Femur (tissue), 1 donor: ENCODE results near the gene CENPP.

ENCODE experiments used
- DNase-seq: peaks from one replicate; pipeline ENCODE4 v3.0.0-alpha.2; 2017

Gene CENPP

DNA sequence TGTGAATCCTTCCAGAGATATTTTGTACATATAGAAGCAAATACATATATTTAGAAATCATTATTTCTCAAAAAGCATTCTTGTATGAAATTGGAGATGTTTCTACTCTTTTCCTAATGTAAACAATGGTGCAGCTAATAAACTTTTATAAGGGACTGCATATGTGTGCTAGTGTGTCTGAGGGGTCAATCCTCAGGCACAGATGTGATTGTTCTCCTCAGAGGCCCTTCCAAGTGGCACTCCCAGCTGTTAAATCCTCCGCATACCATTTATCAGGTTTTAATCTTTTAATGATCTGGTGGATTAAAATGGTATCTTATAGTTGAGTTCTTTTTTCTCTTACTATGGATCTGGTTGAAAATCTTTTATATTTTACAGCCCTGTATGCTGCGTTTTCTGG is 104.1 kb downstream of the CENPP start:
- no peak for DNase-seq

DNA sequence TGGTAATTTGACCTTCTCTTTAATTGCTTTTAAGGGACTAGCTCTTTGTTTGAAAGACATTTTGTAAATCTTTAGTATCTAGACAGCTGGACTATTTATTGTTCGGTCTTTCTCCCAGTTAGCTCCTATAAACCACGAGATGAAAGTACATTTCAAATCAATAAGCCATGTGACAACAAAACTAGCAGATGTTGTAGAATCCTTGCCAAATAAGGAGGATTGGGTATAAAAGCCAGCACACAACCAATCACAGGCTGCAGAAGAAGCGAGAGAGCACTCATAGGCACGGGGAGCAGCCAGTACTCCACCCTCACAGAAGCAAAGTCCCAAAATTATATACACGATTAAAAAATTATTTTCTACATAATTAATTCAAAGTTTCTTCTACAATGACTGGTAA is 106.6 kb downstream of the CENPP start:
- DNase-seq: no peak

DNA sequence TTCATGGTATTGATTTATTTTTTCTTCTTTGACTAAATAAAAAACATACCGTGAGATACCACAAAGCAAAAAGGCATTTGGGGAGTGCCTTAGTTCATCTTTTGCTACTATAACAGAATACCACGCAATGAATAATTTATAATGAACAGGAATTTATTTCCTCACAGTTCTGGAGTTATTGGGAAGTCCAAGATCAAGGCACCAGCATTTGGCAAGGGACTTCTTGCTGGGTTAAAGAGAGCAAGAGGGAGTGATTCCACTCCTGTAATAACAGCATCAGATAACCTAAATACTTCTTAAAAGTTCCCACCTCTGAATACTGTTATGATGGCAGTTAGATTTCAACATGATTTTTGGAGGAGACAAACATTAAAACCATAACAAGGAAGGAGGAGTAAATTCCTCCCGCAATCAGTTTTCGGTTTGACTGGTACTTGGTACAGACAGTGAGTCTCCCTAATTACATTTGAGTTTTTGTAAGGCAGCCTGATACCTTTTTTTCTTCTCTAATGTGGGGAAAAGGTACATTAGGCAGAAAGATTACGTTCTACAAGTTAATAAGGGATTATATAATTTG is 107.3 kb downstream of the CENPP start:
- no peak for DNase-seq

DNA sequence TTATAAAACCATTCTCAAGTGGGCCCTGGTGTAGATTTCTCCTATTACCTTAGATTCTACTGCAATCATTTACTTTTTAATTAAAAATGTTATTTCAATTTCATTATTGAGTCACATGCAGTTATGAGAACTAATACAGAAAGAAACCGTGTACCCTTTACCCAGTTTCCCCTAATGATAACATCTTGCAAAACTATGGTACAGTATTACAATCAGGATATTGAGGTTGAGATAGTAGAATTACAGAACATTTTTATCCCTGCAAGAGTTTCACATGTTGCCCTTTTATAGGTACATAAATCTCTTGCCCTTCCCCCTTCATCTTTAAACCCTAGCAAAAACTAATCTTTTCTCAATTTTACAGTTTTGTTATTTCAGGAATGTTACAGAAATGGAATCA is 109.5 kb downstream of the CENPP start:
- no peak for DNase-seq

DNA sequence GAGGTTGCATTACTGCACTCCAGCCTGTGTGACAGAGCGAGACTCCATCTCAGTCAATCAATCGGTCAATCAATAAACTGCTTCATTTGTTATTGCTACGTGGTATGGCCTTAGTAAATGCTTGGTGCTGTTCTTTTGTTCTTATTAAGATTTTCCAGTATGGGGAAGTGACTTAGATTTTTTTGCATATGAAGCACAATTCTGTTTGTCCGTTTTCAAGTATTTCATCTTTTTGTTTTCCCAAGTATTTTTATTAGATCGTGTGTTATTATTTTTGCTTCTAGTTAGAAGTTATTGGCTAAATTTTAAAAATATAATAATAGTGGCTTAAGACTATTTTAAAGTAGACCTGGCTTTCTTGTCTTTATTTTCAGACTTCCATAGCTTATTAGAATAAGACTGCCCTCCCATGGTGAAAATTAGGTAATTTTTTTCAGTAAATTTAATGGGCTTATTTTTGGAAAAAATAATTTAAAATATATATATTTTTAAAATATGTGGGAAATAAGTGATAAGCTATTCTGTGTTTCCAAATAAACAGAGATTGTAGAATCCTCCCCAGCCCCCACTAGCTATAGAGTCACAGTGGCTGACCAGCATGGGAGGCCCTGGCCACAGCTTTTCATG is 113.3 kb downstream of the CENPP start:
- no peak for DNase-seq

DNA sequence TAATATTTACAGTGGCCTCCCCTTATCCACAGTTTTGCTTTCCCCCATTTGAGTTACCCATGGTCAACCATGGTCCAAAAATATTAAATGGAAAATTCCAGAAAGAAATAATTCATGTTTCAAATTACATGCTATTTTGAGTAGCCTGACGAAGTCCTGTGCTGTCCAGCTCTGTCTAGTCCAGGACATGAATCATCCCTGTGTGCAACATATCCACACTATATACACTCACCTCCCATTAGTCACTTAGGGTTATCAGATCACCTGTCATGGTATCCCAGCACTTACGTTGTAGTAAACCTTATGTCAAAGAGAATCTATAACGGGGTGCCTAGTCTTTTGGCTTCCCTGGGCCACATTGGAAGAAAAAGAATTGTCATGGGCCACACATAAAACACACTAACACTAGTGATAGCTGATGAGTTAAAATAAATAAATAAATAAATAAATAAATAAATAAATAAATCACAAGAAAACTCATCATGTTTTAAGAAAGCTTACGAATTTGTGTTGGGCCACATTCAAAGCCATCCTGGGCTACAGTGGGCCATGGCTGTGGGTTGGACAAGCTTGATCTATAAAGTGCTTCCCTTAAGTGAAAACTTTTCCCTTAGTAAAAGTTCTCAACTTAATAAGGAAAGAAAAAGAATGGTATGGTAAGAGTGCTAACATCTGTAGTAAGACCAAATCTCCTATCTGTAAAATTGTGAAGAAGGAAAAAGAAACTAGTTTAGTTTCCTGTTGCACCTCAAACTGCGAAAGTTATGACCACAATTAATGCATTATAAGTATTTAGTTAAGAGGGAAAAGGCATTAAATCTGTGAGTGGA is 114.4 kb downstream of the CENPP start:
- no peak for DNase-seq

DNA sequence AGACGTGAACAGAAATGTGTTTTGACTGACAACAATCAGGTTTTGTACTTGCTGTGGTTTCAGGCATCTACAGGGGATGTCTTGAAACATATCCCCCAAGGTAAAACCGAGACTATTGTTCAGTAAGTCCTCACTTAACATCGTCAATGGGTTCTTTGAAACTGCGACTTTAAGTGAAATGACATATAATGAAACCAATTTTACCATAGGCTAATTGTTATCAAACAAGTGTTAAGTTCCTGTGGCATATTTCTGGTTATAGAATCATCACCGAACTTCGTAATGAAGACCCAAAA is 114.9 kb downstream of the CENPP start:
- DNase-seq: no peak

DNA sequence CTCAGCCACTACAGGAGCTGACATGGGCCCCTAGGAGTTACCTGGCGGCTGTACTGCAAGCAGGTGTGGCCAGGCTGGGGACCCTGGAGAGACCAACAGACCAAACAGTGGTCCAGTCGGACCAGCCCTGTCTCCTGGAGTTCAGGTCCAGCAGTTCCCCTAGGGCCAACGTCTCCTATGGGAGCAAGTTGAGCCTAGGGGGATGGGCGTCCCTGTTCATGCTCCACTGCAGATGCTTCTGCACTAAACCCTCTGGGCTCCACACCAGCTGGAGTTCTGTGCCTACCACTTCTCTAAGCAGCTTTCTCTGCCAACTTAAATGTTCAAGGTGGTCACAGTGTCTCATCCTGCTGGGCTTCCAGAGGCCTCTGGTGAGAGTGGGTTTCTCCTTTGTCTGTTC is 119.1 kb downstream of the CENPP start:
- no peak for DNase-seq

DNA sequence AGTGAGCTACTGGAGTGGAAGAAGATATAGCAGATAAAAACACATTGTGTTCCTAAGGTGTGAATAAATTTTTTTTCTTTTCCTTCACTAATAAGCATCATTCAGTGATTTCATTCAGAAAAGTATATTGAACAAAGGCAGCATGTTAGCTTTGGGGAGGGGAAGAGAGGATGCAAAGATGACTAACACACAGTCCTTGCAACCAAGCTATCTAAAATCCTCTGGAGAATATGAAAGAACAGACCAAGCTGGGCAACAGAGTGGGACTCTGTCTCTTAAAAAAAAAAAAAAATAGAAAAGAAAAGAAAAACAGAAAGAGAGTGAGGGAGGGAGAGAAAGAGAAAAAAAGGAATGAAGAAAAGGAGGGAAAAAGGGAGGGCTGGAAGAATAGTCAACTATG is 120.8 kb downstream of the CENPP start:
- DNase-seq: no peak

DNA sequence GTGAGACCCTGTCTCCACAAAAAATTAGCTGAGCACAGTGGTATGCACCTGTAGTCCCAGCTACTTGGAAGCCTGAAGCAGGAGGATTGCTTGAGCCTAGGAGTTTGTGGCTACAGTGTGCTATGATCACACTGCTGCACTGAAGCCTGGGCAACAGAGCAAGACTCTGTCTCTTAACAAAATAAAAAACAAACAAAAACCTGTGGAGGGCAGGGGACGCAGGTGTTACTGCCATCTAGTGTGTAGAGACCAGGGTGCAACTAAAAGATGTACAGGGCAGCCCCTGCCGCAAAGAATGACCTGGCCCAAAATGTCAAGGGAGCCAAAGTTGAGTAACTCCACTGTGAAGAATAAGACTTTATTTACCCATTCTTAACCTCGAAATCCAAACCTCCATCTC is 129.5 kb downstream of the CENPP start:
- DNase-seq: no peak

DNA sequence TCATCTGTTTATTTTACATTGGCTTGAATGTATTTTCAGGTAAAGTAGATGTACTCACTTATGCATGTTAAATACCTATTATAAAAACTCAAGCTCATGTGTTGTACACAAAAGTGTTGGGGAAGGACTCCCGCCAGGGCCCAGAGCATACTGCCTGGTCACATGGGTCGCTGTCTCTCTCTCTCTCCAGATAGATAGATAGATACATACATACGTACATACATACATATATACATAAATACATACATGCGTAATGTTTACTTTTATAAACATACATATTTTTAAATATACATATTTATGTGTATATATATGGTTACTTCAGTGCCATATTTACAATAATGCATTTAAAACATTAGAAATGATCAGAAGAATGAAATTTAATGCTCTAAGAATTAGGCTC is 131.8 kb downstream of the CENPP start:
- DNase-seq: no peak

DNA sequence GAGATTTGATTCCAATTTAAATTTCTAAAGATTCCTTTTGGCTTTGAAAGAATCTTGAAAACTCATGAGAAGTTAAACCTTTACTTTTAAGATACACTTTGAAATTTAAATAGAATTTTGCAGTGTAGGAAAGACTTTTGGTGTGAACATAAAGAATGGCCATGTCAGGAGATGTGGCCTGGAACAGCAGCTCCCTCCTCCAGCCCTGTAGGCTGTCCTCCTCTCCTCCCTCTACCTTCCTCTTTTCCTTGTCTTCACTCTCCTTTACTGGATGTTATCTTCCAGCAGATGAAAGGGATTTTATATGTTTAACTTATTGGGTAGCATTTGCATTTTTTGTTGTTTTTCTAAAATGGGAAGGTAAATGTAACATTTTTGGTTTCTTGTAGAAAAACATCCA is 137.6 kb downstream of the CENPP start:
- no peak for DNase-seq

DNA sequence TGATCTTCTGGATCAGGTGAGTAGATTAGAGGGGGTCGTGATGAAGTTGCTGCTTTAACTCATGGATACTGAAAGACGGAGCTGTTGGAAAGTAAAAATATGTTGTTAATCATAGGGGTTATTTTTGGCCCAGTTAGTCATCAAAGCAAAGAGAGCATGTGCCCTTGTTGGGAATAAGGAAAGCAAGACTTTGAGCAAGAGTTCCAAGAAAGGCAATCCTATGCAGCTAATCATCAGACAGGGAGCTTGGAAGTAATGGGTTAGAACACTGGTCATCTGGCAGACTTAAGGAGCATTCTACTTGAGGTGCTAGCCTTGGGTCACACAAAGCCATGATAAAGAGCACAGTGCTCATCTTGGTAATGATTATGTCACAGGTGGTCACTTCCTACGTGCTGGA is 138.2 kb downstream of the CENPP start:
- DNase-seq: no peak

DNA sequence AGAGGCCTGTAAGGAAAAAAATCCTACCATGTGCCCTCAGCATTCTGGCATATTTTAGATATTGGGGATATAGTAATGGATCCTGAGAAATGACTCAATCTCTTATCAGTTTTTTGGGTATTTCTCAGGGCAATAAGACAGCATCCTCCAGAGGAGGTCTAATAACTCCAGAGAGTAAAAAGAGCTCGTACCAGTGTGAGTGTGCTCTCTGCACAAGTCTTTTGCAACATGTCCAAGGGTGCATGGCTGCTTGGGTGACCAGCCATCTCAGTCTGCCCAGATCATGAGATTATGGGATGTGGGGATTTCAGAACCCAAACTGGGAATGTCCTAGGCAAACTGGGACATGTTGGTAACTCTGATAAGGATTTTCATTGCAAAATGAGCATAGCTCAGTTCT is 141.3 kb downstream of the CENPP start:
- no peak for DNase-seq

DNA sequence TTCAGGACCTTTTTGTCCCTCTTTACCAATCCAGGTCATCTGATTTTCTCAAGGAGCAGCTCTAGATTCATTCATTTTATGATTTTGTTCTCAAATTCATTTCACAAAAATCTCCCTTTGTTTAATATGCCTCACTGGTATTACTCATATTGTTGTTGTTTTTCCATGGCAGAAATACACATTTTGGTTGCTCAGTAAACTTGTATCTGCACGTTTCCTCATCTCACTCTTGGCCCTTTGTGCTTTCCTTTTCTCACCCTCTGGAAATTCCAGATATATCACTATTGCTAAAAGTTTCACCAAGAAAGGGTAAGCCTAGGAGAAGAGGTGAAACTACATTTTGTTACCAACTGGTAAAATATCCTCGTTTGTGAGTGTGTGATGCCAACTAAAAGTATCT is 141.8 kb downstream of the CENPP start:
- DNase-seq: no peak

DNA sequence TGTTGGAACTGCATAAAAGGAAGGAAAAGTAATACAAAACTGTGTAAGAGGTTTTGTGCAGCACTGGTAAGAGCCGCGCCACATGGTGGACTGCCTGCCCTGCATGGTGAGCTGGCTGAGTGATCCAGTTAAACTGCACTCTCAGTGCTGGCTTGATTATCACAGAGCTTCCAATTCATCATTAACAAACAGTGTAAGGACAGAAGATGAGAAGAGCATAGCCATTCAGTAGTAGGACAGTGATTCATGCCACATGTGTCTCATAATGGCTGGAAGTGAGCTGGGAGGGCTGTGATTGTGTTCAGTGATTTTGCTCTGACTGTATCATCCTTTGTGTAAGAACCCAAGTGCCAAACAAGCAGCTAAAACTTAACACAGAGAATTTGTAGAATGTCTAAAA is 142.5 kb downstream of the CENPP start:
- DNase-seq: no peak

DNA sequence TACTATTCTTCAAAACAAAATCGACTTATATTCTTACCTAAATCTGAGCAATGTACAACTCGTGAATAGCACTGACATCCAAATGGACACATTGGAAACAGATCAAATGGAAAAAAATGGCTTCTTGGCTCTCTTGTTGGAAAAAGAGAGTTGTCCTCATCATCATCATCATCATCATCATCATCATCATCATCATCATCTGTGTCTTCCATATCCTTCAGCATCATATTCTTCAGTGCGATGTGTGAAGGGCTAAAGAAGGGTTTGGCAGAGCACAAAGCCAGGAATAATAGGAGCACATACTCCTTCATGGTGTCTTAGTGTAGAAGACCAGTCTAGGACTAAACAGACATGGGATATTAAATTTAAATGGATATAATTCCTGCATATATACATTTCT is 148.8 kb downstream of the CENPP start:
- no peak for DNase-seq

DNA sequence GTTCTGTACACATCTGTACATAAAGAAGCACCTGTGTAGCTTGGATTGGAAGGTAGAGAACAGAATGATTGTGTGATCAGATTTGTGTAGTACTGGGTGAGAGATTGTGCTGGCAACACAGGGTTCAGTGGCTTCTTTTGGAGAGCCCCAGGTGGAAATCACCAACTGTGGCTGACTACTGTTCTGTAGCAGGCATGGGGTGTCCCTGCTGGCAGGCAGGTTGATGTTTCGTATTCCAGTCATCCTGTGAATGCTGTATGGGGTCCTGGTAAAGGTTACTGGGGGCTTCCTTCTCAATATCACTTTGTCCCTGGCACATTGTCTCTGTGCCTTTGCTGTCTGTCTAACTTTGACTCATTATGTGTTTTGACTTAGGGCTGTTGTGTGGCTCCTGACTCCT is 151.2 kb downstream of the CENPP start:
- no peak for DNase-seq

DNA sequence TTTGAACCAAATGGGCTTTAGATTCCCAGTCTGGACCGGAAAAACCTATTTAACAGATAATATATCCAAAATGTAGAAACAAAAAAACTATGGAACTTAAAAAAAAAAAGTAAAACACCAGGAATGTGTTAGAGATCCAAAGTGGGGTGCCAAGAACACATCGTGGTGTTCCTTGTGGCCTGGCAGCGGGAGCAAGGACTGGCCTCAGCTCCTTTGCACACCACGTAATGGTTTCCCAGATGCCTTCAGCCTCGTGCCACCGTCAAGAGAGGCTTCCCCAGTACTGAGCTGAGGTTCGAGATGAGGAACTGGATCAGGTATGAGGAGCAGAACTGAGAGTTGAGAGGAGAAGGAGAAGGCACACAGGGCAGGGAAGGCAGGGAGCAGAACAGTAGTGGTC is 153.0 kb downstream of the CENPP start:
- peak; percentile 60 for DNase-seq

DNA sequence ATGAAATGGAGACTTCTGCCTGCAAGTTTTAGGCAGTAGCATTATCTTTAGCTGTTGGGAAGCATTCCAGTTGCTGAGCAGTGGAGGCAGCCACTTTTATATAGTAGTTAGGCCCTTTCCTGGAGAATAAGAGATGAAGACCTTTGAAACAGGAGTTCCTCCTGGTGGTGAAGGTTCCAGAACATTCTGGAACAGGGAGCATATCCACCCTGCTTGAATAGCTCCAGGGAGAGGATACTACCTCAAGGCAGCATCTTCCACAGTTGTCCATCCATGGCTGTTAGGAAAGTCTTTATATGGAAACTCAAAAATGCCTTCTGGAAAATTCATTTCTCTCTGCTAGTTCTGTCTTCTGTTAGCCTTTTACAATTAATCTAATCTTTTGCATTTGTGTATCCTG is 153.6 kb downstream of the CENPP start:
- no peak for DNase-seq

DNA sequence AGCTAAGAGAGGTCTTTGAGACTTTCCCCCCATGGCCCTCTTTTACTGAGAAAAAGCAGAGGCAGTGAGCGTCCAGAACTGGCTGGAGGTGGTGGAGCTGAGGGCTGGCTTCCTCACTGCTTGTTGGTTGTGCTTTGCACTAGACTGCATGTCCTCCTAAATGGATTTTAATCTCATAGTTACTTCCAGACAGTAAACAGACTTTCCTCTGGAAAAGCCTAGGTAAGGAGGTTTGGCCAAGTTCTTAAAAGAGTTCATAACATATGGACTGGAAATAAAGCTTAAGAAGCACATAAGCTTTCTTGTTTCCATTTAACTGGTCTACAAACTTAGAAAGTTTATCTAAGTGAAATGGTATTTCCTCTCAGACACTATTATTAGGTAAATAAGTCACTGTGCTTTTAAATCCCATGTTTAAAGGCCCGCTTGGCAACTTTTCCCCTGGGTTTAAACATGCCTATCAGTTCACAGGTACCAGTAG is 154.6 kb downstream of the CENPP start:
- DNase-seq: peak; percentile 65

DNA sequence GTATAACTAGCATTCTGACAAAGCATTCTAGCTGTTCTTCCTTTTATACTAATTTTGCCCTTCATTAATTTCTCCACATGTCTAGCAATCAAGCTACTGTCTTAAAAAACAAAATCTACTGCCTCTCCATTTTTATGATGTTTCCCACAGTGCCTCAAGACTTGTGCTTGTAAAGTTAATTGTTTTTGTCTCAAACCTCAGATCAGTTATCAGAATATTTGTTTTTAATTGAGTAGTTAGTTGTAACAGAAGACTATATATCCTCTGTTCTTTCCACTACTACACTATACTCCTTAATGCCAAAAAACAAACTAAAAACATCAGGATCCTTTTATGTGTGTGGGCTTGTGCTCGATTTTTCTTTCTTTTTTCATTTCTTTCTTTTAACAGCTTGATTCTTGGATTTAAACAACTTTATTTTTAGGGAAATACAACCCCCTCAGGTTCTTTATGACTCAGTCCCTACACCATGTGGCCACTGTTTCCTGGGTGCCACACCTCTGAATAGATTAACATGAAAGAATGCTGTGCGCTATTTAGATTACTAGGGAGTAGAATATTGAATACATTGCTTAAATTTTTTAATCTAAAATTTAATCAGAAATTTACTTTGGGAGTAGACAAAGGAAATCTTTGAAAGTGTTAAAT is 155.4 kb downstream of the CENPP start:
- DNase-seq: no peak

DNA sequence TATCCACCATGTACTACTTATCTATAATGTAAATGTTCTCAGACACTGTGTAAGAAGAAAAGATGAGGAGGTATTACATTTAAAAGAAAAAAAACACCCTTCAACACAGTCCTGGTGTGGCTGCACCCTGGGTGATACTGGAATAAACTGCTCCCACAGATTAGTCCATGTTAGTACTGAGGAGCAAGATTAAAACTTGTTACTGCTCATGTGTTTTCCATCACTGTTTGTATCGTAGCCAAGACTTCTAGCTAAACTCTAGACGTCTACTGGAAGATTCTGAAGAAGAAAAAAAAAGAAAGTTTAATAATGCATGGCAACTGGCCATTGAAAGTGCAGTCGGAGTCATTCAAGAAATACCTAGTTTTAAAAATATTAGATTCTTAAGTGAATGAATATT is 156.6 kb downstream of the CENPP start, which contains the start of gene ASPN:
TSS of gene ASPN (minus strand) at position 178 of the 400 bp plus-strand sequence.
- DNase-seq: peak; percentile 64

DNA sequence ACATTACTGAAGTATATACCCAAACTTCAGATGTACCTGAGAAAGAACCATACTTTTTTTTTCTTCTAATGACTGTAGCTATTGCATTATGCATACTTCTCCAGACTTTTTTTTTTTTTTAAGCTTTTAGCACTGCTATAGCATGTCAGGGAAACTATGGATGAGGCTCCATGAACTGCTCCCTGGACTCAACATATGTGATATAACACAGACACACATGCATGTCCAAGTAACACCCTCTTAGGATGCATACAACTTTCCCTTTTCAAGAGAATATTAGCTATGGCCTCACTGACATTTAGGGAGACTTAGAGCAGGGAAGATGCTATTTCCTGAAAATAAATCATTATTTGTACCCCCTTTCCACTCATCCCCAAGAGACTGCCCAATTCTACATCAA is 157.1 kb downstream of the CENPP start:
- no peak for DNase-seq
